ENCODE results near the gene PSMC3IP. TPM values are rescaled to one million over a fixed set of nuclear protein-coding genes. Genes with fewer than 3 reads are reported as not detected.

Gene PSMC3IP
- total and polyA plus RNA-seq, 2 donors (not counting 3 experiments of a cell fraction or from before 2014, with no cell fraction given) = 5.9 to 19.3 TPM

GRCh38 chr17:42564815-42565522 is 12.6 kb downstream of the PSMC3IP start:
- Histone ChIP-seq H3K4me2 (ENCODE audit: insufficient read depth, low read length) (no peak overlapping the region), H3K9me3 (replicated peaks; ENCODE audit: control insufficient read depth, insufficient read depth, low read length) (no peaks in the 10 kb centered on the region), H4K20me1 (replicated peaks; ENCODE audit: control insufficient read depth, extremely low read depth, insufficient read depth, low read length) (no peaks in the 10 kb centered on the region), H3K36me3 (ENCODE audit: control insufficient read depth in 2 of 2, extremely low read depth in 1 of 2, insufficient read depth in 2 of 2, low read length in 2 of 2) (peaks cover 13 to 33% of the 10 kb centered on the region in 2 experiments), H3K9ac (replicated peaks; ENCODE audit: extremely low read depth, insufficient read depth, low read length) (no peak overlapping the region), H3K79me2 (ENCODE audit: control insufficient read depth, insufficient read depth, low read length) (peaks cover 35% of the 10 kb centered on the region), H3K9me1 (replicated peaks; ENCODE audit: control insufficient read depth, extremely low read depth, insufficient read depth, low read length) (no peaks in the 10 kb centered on the region), H2AFZ (ENCODE audit: low read depth, low read length) (no peak overlapping the region), H3K4me1 (ENCODE audit: control insufficient read depth, extremely low read depth, insufficient read depth, low read length) (peaks cover 31% of the 10 kb centered on the region), H3K27ac (ENCODE audit: insufficient read depth, low read depth, low read length) (no peak overlapping the region), H3K4me3 (replicated peaks in 1 of 3; ENCODE audit: insufficient read depth in 1 of 3, low read depth in 1 of 3, low read length in 3 of 3) (no peak overlapping the region), H3K27me3 (ENCODE audit: control insufficient read depth in 2 of 2, insufficient read depth in 2 of 2, low read length in 2 of 2) (no peaks in the 10 kb centered on the region)
- POLR2A ChIA-PET = no interaction called here
- DNase-seq (ENCODE audit: low read depth, low spot score) (no peak), FAIRE-seq (no peak)
- intact Hi-C loops (cut with micrococcal nuclease) (no loop called here), dilution Hi-C loops (cut with MboI; ENCODE audit: extremely low pct_ligation_motif_present, low sequenced_read_pairs) (no loop called here)
- CTCF ChIA-PET = interaction anchor here (2.1 to 5.4 kb wide), 2 partner anchors 13 kb away, joined by 9 to 38 read pairs; partner anchors contain the start of gene PSMC3IP
- TF ChIP-seq POLR2A (IDR thresholded peaks at IDR 0.05; ENCODE audit: low read depth, low read length) (no peak), FOS (IDR thresholded peaks at IDR 0.05; ENCODE audit: borderline replicate concordance, insufficient read depth, low read length) (no peak), MYC (IDR thresholded peaks at IDR 0.05; ENCODE audit: low read depth, low read length) (no peak), GATA2 (IDR thresholded peaks at IDR 0.05; ENCODE audit: insufficient read depth, insufficient read length, low read depth, low read length) (no peak), POLR2AphosphoS5 (IDR thresholded peaks at IDR 0.05; ENCODE audit: insufficient read depth, low read depth, low read length) (no peak), EZH2 (IDR thresholded peaks at IDR 0.05; ENCODE audit: borderline replicate concordance, low read depth, low read length, severe bottlenecking) (no peak), MAX (IDR thresholded peaks at IDR 0.05; ENCODE audit: insufficient read depth, insufficient read length) (no peak), CTCF (IDR thresholded peaks at IDR 0.05; ENCODE audit: extremely low read depth in 1 of 2, insufficient read depth in 1 of 2, low read depth in 1 of 2, low read length in 2 of 2) (no peak), JUN (IDR thresholded peaks at IDR 0.05; ENCODE audit: borderline replicate concordance, insufficient read depth, insufficient read length, low read depth) (no peak)
- no TSS peak for BruUV-seq (replicated peaks)

Data from endothelial cell of umbilical vein (primary cell).